GM18861 (cell line): ENCODE data around the gene CLEC14A.

Experiments used
- ATAC-seq: cut with Tn5 transposase; IDR thresholded peaks from one replicate; pipeline ENCODE4 v1.9.1; 2021; ENCODE audit not compliant: unreplicated experiment

Gene CLEC14A

DNA sequence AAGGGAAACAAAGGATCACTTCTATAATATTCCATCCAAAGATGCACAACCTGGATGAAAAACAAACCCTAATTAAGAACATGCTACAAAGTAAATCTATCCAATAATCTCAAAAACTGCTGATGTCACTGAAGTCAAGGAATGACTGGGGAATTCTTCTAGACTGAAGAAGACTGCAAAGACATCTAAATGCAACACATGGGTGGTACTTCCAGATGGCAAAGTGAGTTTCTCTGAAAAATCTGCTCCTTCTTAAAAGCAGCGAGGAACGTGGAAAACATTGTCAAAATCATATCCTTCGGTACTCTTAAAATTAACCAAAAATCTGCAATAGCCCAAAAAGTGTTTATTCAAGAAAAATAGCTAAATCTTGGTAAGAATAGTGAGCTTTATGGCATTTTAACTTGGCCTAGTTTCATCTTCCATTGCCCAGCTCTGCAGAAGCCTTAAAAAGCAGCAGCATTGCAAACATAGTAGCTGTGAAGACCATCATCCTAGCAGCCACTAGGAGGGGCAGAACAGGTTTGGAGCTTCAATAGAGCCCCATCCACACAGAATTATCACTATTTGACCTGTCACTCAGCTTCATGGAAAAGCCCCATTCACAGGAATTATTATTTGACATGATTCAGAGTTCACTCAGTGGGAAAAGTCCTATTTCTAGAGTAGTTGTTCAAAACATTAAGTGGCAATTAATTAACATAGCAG is 7.4 kb downstream of the CLEC14A start:
- ATAC-seq = no peak

DNA sequence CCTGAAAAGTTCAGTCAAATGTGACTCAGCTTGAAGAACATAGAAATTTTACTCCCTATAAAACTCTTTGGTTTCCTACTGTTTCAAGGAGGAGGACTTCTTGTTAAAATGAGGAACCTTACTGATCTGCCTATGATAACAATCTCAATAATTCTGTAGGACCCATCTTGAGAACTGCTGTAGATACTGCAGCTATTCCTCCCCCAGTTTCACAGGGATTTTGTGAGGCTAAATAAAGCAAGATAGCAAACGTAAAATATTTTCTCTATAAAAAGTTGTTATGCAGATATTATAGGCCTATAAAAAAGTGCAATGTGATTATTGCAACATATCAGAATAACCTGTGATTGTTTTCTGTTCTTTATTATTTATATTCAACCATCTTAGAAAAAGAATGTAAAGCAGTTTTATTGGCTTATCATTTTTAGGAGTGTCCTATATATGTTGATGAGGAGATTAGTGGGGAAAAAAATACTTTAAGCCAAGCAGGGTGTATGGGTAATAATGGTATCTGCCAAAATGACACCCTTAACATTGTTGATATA is 12.1 kb downstream of the CLEC14A start:
- ATAC-seq = no peak

DNA sequence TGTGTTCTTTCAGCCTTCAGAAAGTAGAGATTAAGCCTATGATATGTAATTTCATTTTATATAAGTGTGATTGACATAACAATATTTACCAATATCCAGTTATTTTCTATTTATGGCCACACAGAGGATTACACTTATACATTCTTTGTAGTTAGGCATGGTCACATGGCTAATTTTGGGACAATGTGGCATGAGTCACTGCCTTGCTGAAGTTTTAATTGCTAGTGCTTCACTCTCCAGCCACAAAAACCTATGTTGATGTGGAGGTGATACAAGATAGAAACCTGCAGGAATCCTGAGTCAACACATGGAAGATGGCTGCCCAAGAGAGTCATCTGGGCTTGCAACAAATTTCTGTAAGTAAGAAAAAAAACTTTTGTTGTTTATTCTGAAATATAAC is 17.0 kb downstream of the CLEC14A start:
- no peak for ATAC-seq

DNA sequence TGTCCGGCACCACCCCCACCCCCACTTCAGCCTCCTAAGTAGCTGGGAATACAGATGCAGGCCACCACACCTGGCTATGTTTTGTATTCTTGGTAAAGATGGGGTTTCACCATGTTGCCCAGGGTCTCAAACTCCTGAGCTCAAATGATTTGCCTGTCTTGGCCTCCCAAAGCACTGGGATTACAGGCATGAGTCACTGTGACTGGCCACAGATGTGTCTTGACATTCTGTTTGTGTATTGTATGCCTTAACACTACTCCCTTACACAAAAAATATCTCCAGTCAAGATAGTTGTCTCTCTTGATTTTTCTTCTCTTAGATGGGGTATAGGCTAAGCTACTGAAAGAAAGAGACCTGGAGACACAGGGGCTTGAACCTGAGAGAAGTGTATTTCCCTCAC is 17.6 kb downstream of the CLEC14A start:
- ATAC-seq = no peak

DNA sequence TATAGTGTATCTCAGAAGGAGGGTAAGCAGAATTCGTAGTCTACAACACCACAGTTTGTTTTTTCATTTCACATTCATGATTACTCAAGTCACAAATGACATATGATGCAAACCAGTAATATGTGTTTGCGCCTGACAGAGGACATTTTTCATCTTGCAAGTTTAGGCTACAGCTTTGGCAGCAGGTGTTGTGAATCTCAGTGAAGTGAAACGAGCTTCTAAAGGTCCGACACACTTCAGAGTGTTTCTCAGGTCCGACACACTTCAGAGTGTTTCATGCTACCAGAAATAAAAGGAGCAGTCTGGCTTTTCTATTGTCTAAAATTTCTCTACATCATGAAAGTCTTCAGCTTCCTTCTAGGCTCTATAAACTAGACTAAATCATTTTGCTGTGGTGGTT is 22.7 kb downstream of the CLEC14A start:
- no peak for ATAC-seq

DNA sequence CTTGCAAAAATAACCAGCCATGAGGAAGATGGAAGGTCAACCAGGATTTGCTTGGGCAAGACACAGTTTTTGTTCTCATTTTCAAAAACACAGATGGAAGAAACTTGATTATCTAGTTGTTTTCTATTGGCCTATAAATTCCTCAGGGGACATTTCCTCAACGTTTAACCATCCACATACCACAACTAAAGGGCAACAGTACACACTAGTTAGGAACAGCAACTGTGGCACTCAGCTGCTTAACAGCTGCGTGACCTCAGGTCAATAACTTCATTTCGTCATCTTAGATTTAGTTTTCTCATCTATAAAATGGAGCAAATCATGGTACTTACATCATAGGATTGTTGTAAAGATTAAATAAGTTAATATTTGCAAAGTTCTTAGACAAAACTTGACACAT is 29.5 kb downstream of the CLEC14A start:
- no peak for ATAC-seq

DNA sequence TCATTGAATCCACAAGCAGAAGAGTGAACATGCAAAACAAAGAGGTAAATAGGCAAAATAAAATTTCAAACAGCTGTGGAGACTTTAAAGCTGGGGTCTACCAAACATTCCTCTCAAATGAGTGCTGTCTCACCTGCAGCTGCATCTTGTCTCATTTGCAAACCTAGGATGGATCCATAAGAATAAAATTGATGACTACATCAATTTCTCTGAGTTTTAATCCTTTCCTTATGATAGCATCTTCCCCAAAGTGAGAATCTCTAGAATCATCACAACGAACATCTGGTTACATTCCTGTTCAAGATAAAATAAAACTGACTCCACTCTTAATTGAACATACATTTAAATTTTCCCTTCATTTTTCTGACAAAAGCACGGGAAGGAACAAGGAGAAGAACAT is 29.9 kb downstream of the CLEC14A start:
- no peak for ATAC-seq

DNA sequence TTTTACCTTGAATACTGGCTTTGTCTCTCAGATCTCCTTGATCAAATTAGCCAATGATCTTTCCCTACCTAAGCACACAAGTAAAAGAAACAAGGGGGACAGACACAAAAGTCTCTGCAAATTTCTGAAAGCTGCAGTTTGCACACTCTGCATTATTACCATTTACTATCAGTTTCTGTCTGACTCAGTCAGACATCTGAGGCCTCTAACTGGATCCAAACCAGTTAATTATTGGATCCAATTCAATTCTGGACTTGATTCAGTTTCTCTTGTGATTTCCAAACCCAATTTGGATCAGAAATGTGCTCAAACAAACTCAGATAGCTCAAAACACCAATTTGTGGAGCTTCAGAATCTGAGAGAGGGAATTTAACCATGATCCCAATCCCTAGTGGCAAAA is 31.6 kb downstream of the CLEC14A start:
- ATAC-seq = no peak

DNA sequence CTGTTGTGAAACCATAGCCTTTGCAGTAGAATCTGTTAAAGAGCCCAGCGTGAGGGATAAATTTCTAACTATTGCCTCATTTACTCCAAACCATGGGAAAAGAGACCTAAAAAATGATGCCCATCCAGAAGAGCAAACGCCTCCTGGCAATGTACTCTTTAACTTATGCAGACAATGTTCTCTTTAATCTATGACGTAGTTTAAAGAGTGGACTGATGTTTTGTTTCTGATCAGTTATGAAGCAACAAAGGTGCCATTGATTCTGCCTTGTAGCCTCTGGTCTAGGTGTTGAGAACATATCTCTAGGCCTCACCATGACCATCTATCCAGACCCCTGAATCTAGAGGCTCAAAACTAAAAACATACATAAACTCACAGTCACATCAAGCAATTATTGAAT is 34.8 kb downstream of the CLEC14A start:
- ATAC-seq = no peak

DNA sequence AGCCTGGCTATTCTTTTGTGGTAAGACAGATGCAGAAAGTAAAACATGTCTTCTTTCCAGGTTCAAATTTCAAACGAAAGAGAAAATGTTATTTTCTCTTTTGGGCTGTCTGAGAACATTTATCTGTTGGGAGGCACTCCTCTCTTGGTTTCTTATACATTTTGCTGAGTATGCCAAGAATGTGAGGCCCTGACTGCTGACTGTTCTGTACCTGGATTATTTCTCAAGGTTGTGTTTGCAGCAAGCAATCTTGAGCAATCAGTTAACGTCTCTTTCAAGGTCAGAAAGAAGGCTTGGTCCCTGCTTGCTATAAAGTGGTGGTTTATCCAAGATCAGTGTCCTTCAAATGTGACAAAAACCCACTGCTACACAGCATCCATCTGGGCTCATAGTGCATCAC is 38.3 kb downstream of the CLEC14A start:
- ATAC-seq = no peak

DNA sequence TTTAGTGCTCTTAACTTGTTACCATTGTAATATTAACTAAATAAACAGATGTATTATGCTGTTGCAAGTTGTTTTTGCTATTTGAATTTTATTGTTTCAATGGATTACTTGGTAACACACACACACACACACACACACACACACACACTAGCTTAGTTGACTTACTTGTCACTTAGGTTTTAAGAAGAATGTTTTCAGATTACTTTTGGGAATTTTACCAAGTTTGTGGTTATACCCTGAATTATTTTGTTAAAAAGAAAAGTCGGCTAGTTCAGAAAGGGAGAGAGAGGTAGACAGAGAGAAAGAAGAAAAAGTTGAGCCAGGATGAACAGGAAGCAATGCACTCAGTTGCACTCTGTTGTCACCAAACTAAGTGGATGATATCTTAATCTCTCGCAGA is 42.9 kb downstream of the CLEC14A start:
- no peak for ATAC-seq

DNA sequence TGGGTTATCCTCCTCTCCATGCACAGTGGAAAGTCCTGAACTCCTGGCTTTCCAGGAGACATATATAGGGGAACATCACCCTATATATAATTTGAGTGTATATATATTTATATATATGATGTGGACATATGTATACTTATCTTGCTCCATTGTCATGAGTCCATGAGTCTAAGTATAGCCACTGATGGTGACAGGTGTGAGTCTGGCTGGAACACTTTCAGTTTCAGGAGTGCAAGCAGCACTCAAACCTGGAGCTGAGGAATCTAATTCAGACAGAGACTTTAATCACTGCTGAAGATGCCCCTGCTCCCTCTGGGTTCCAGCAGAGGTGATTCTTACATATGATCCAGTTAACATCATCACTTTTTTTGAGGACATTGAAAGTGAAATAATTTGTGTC is 43.8 kb downstream of the CLEC14A start:
- ATAC-seq = no peak

DNA sequence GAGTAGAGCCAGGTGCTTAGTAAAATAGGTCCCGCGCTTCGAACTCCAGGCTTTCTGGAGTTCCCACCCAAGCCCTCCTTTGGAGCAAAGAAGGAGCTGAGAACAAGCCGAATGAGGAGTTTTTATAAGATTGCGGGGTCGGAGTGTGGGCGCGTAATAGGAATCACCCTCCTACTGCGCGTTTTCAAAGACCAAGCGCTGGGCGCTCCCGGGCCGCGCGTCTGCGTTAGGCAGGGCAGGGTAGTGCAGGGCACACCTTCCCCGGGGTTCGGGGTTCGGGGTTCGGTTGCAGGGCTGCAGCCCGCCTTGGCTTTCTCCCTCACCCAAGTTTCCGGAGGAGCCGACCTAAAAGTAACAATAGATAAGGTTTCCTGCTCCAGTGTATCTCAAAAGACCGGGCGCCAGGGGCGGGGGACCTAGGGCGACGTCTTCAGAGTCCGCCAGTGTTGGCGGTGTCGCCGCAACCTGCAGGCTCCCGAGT is 44.6 kb downstream of the CLEC14A start:
- no peak for ATAC-seq

DNA sequence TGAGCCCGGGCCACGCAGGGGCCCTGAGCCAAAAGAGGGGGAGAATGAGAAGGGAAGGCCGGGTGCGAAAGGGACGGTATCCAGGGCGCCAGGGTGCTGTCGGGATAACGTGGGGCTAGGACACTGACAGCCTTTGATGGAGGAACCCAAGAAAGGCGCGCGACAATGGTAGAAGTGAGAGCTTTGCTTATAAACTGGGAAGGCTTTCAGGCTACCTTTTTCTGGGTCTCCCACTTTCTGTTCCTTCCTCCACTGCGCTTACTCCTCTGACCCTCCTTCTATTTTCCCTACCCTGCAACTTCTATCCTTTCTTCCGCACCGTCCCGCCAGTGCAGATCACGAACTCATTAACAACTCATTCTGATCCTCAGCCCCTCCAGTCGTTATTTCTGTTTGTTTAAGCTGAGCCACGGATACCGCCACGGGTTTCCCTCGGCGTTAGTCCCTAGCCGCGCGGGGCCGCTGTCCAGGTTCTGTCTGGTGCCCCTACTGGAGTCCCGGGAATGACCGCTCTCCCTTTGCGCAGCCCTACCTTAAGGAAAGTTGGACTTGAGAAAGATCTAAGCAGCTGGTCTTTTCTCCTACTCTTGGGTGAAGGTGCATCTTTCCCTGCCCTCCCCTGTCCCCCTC is 45.2 kb downstream of the CLEC14A start:
- ATAC-seq = no peak

DNA sequence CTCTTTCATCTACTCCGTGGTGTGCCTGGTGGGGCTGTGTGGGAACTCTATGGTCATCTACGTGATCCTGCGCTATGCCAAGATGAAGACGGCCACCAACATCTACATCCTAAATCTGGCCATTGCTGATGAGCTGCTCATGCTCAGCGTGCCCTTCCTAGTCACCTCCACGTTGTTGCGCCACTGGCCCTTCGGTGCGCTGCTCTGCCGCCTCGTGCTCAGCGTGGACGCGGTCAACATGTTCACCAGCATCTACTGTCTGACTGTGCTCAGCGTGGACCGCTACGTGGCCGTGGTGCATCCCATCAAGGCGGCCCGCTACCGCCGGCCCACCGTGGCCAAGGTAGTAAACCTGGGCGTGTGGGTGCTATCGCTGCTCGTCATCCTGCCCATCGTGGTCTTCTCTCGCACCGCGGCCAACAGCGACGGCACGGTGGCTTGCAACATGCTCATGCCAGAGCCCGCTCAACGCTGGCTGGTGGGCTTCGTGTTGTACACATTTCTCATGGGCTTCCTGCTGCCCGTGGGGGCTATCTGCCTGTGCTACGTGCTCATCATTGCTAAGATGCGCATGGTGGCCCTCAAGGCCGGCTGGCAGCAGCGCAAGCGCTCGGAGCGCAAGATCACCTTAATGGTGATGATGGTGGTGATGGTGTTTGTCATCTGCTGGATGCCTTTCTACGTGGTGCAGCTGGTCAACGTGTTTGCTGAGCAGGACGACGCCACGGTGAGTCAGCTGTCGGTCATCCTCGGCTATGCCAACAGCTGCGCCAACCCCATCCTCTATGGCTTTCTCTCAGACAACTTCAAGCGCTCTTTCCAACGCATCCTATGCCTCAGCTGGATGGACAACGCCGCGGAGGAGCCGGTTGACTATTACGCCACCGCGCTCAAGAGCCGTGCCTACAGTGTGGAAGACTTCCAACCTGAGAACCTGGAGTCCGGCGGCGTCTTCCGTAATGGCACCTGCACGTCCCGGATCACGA is 46.0 kb downstream of the CLEC14A start:
- ATAC-seq = no peak

DNA sequence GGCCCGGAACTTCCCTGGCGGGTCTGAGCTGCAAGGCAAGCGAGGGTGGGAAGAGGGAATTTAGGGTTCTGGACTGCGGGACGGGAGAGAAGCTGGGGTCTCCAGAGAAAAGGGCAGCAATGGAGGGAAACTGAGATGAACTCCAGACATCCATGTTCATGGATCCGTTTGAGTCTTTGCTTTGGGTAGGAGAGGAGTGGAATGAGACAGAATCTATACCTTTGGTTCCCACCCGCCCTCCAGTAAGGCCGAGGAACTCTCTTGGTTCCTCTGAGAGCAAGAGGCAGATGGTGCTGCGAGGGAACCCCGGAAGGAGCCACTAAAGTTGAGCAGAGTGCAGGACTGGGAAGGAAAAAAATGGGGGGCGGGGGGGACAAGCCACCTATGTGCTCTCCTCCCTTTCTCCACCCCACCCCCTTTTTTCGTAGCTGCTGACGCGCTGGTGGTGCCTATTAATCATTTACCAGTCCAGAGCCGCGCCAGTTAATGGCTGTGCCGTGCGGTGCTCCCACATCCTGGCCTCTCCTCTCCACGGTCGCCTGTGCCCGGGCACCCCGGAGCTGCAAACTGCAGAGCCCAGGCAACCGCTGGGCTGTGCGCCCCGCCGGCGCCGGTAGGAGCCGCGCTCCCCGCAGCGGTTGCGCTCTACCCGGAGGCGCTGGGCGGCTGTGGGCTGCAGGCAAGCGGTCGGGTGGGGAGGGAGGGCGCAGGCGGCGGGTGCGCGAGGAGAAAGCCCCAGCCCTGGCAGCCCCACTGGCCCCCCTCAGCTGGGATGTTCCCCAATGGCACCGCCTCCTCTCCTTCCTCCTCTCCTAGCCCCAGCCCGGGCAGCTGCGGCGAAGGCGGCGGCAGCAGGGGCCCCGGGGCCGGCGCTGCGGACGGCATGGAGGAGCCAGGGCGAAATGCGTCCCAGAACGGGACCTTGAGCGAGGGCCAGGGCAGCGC is 47.0 kb downstream of the CLEC14A start:
- no peak for ATAC-seq

DNA sequence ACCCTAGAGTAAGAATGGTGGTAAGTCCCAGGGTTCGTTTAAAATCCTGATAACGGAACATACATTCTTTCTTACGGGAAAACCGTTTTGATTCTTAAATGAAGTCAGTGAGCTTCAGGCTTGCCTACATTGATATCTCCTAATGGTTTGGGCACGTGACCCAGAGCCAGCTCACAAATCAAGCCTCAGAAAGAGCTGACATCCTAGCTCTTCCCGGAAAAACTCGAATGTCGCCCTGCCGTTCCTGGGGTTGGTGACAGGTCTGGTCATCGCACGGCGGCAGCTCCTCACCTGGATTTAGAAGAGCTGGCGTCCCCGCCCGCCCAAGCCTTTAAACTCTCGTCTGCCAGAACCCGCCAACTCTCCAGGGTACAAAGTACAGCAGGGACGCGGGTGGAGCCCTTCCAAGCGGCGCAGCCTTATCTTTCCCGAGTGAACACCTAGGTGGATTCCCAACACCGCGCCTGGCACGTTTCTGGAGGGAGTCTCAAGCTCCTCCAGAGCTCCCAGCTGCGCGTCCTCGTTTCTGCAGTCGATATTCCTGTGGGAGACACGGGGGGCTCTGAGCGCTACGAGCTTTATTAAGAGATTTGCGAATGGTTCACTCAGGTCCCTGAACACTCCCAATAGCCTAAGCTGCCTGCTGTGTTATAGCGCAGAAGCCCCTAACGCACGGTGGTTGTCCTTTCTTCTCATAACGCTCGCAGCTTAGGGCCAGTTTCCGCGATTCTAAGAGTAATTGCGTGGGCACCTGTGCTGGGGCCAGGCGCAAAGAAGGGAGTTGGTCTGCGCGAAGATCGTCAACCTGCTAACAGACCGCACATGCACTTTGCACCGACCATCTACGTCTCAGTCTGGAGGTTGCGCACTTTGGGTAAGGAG is 47.9 kb downstream of the CLEC14A start, which contains the start of gene SSTR1:
Gene SSTR1 (plus strand): TSS at position 169 of the 882 bp plus-strand sequence. CDS start 1,486 bp downstream, outside the sequence.
- no peak for ATAC-seq

DNA sequence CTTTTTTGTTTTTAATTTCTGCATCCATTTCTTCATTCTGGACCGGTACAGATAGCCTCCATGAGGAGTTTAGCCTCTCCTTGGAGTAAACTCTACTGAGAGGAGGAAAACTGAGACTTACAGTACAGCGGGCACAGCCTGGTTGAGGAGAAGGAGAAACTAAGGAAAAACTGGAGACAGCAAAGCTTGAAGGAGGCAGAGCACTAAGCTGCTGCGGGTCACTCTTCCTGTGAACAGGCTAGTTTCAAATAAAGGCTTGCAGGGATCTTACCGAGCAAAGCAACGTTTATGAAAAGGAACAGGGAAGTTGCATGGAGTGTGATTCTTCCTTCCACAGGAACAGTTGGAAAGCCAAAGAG is 48.5 kb downstream of the CLEC14A start:
- no peak for ATAC-seq

DNA sequence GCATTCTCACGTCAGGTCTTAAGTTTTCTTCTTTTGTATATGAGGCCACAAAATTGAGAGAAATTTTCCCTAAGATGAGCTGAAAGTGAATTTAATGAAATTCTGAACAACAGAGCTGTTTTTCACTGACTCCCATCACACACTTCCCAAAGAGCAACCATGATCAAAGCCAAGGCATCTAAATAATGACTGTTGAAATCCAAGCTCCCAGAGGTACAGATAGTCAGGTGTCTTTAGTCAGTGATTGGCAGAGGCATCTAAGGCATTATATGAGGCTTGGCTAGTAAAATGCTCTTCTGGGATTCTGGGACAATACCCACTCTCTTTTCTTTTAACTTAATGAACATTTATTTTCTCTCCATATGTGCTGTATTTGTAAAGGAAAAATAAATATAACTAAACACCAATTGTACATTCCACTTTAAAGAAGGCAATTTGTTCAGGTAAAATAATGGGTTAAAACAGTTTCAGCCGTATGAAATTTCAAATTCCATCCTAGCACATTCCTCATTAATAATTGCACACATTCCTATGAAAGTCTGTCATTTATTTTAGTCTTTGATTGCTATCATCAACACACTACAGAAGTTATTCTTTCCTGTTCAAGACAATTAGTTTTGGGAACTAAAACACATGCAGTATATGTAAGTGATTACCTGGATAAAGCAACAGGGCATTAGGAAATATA is 49.1 kb downstream of the CLEC14A start:
- ATAC-seq = no peak
